Heart right ventricle (tissue), 16 donors: ENCODE measurements around the gene CBFA2T3. TPM values are rescaled to one million over a fixed set of nuclear protein-coding genes. Genes with fewer than 3 reads are reported as not detected.

Source experiments
- ATAC-seq, 8 donors: fragments of 200-7000 bp; cut with Tn5 transposase; one replicate each; pipeline ENCODE4 v1.9.1; 2020; ENCODE audit warnings: mild to moderate bottlenecking in 8 of 8, moderate library complexity in 8 of 8, moderate number of reproducible peaks in 1 of 8
- DNase-seq, 2 donors: peaks; one replicate each; pipeline ENCODE4 v3.0.0-alpha.2; 2020
- H3K27ac ChIP-seq, 10 donors: fragments of 200-600 bp; sonication (generic) in 2 of 10; one replicate each; pipeline versions ENCODE4 v1.5.0 to v1.8.0; 2020 to 2022; ENCODE audit warnings: mild to moderate bottlenecking in 3 of 10
- H3K27me3 ChIP-seq, 7 donors: fragments of 200-600 bp; one replicate each; pipeline ENCODE4 v1.8.0; 2021 to 2022; ENCODE audit warnings: mild to moderate bottlenecking in 2 of 7
- H3K36me3 ChIP-seq, 9 donors: fragments of 200-600 bp; sonication (generic) in 1 of 9; one replicate each; pipeline versions ENCODE4 v1.5.0 to v1.8.0; 2020 to 2022; ENCODE audit warnings: mild to moderate bottlenecking in 2 of 9
- H3K4me1 ChIP-seq, 9 donors: fragments of 200-600 bp; sonication (generic) in 1 of 9; one replicate each; pipeline versions ENCODE4 v1.5.0 to v1.8.0; 2020 to 2022; ENCODE audit warnings: mild to moderate bottlenecking in 4 of 9
- H3K4me3 ChIP-seq, 10 donors: fragments of 200-600 bp; sonication (generic) in 2 of 10; one replicate each; pipeline versions ENCODE4 v1.5.0 to v1.8.0; 2020 to 2022; ENCODE audit warnings: mild to moderate bottlenecking in 7 of 10, moderate library complexity in 2 of 10
- H3K9me3 ChIP-seq, 11 donors: fragments of 200-600 bp in 10 of 11; sonication (generic) in 2 of 11; one replicate each; pipeline versions ENCODE4 v1.5.0 to v1.8.0; 2013 to 2022; ENCODE audit warnings: mild to moderate bottlenecking in 2 of 11, control low read depth in 1 of 11, moderate library complexity in 1 of 11
- WGBS, 2 donors: extraction: QIAGEN DNeasy Blood & Tissue Kit; methylation state at CpG; one replicate each; pipeline ENCODE4 v1.1.7; 2013; ENCODE audit warnings: inconsistent platforms in 1 of 2; 5-methylcytosine and 5-hydroxymethylcytosine counted together
- intact Hi-C, 10 donors: fragments of 100-400 bp; cut with DNase I; formaldehyde crosslinking; loops; one replicate each; pipeline versions ENCODE4 v1.11.1 to v1.14.2; 2022
- polyA plus RNA-seq, 2 donors: library from polyadenylated mRNA; stranded (reverse); fragments of 200-250 nt; gene quantifications; one replicate each; pipeline ENCODE4 v1.2.3, GENCODE V29; 2013
- total RNA-seq, 10 donors: library from RNA; stranded (reverse); fragmentation: NEBNext Ultra II Directional in 3 of 10; extraction: Animal tissue kit (Norgen Biotek cat#: 25700) in 3 of 10; gene quantifications; one replicate each; pipeline versions ENCODE4 v1.2.1 to v1.2.4, GENCODE V29; 2021 to 2023
- TF ChIP-seq, protein P1 (sequence below), 9 donors: fragments of 200-600 bp; sonication (generic) in 2 of 9; IDR thresholded peaks; one replicate each; pipeline versions ENCODE4 v1.5.0 to v1.8.0; 2021 to 2022; ENCODE audit warnings: antibody characterized with exemption in 9 of 9, mild to moderate bottlenecking in 5 of 9, moderate library complexity in 1 of 9
- donor health status: Arrhythmogenic right ventricular cardiomyopathy.
- donor health status: ischemic (EF 13 %, LVEDD 7.1; RV severe dilation, severe dysfunction).
- donor health status: healthy with polysubstance abuse.
- donor health status: DM: no; HTN: yes; CAD: no.
- donor health status: DM: no; HTN: no; CAD: no.
- donor health status: ischemic (EF 25% LVEDD 6.9; RV normal size, moderate dysfunction).
- donor health status: ischemic (EF 25% LVEDD 5.7; RV mildly dilated, moderate dysfunction).
- donor health status: healthy.
- donor health status: DM: yes; HTN: yes; CAD: no.
- donor health status: Ischemic cardiomyopathy.
- donor health status: ischemic (EF 35%, LVEDD 5.7; RV mildly dilated, moderate dysfunction).
- donor health status: nonischemic (EF 11% LVEDD 7.7; RV severe dilation, severe dysfunction).
- donor health status: DM: yes; HTN: yes; CAD: no.
- donor health status: PGD.
- donor health status: ischemic (EF 29% LVEDD 5.4; RV normal size, mild dysfunction).
- donor health status: nonischemic (EF 23%, LVEDD 6.1; RV moderate dilation, normal function).

CBFA2T3 gene
- total and polyA plus RNA-seq, 12 donors, result 3.1 to 17.6 (median 6.1) TPM

DNA sequence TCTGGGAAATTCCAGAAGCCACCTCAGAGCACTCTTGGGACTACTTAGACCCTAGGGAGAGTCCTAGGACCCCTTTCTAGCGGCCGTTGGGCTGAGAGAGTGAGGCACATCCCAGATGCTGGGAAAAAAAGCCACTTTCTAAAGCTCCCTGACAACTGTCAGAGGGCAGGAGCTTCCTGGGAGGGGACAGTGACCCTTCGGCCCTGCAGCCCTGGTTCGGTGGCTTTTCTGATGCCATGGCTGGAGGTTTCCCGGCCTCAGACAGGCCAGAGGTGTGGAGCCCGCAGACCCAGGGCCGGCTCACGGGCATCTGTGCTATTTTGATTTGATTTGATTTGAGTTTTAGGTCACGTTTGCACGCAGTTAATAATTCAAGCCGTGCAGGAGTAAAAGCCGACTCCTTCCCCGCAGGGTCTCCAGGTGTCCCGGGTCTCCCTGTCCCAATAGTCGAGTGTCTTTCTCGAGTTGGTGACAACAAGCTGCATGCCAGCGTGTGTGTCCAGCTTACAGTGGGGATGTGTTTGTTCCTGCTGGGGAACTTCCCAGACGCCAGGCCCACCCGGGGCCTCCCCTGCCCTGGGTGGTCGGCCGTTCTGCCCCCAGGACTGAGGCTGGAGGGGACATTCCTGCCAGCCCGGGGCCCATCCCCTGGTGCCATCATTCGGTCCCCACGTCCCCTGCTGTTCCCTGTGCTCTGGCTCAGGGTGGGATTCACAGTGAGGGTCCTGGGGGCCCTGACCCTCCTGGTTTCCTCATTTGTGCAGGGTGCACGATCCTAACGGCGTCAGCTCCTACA is 1.0 kb upstream of the CBFA2T3 start:
- Histone ChIP-seq H3K36me3 (no peaks in the 10 kb centered on the region), H3K27me3 (peaks cover 0 to 40% (median 21%) of the 10 kb centered on the region in 7 donors), H3K4me3 (no peak overlapping the region), H3K27ac (peak overlapping the region in 1 of 10 donors; percentile 80), H3K9me3 (no peaks in the 10 kb centered on the region), H3K4me1 (peaks cover 9 to 45% (median 15%) of the 10 kb centered on the region in 9 donors)
- 85 to 87% methylated on average over 27 of the region's 27 CpGs for WGBS, 2 donors
- intact Hi-C loops, result no loop called here
- TF ChIP-seq, protein P1, sequence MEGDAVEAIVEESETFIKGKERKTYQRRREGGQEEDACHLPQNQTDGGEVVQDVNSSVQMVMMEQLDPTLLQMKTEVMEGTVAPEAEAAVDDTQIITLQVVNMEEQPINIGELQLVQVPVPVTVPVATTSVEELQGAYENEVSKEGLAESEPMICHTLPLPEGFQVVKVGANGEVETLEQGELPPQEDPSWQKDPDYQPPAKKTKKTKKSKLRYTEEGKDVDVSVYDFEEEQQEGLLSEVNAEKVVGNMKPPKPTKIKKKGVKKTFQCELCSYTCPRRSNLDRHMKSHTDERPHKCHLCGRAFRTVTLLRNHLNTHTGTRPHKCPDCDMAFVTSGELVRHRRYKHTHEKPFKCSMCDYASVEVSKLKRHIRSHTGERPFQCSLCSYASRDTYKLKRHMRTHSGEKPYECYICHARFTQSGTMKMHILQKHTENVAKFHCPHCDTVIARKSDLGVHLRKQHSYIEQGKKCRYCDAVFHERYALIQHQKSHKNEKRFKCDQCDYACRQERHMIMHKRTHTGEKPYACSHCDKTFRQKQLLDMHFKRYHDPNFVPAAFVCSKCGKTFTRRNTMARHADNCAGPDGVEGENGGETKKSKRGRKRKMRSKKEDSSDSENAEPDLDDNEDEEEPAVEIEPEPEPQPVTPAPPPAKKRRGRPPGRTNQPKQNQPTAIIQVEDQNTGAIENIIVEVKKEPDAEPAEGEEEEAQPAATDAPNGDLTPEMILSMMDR (IDR thresholded peaks at IDR 0.05), result no peak
- no peak for ATAC-seq
- DNase-seq, result no peak

DNA sequence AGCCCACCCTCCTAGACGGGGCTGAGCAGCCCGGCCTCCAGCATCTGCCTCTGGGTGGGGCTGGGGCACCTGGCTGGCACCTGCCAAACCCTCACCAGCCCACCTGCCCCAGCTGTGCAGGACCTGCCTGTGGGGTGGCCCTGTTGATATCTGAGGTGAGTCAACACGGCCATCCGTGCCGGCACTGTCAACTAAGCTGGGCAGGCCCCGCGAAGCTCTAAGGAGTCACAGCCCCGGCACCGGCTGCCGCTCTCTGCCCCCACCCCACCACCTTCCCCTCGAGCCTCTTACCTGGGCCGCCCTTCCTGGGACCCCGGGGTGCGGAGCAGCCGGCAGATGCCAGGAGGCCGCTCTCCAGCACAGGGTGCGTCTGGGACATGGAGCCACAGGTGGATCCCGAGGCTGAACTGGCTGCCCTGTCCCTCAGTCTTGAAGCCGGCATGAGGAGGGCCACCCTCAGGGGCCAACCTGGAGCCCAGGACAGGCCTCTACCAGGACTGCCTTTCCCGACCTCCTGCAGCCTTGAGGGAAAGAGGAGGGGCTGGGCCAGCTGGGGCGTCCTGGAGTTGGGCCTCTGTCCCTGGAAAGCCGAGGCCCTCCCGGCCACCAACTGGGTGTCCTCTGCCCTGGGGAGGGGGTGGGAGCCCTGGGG is 515 bp downstream of the CBFA2T3 start:
- Histone ChIP-seq H3K27ac (peak overlapping the region in 3 of 10 donors; percentile 40 to 80 (median 44)), H3K9me3 (no peaks in the 10 kb centered on the region), H3K27me3 (peaks cover 0 to 38% (median 28%) of the 10 kb centered on the region in 7 donors), H3K4me1 (peaks cover 9 to 60% (median 15%) of the 10 kb centered on the region in 9 donors), H3K36me3 (no peaks in the 10 kb centered on the region), H3K4me3 (peak overlapping the region in 9 of 10 donors; percentile 12 to 54 (median 34))
- intact Hi-C loops, result no loop called here
- TF ChIP-seq, protein P1 (IDR thresholded peaks at IDR 0.05), result no peak
- ATAC-seq (peak in 2 of 8 donors; percentile 15 to 17), DNase-seq (no peak)
- 66 to 74% methylated on average over 23 of the region's 23 CpGs for WGBS, 2 donors

DNA sequence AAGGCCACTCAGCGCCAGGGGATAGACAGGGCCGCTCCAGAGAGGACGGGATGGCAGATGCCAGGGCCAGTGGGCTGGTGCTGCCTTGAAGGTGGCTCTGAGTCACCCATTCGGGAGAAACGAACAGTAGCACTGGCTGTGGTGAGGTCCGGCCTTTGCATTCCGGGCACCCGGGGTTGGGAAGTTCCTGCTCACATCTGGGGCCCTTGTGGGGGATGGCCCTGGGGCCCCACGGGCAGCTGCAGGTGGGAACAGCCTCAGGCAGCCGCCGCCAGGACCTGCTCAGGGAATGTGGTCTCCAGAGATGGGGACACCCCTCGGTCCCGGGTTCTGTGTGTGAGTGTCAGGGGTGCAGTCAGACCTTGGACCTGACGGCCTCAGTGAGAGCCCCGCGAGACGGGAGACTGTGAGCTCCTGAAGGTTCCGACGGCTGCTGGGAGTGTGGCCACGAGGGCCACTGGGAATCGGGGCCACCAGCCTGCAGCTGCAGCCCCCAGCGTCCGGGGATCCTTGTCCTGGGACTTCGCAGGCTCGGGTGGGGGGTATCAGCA is 1.4 kb downstream of the CBFA2T3 start:
- no peak for DNase-seq
- TF ChIP-seq, protein P1 (IDR thresholded peaks at IDR 0.05), result no peak
- H3K27me3 ChIP-seq, result peaks cover 0 to 47% (median 26%) of the 10 kb centered on the region in 7 donors
- H3K27ac ChIP-seq, result peak overlapping the region in 1 of 10 donors; percentile 80
- WGBS, 2 donors, result 80 to 81% methylated on average over 25 of the region's 25 CpGs
- ATAC-seq, result no peak
- H3K4me3 ChIP-seq, result peak overlapping the region in 7 of 10 donors; percentile 21 to 54 (median 38)
- peaks cover 9 to 65% (median 15%) of the 10 kb centered on the region in 9 donors for H3K4me1 ChIP-seq
- intact Hi-C loops, result no loop called here
- no peaks in the 10 kb centered on the region for H3K9me3 ChIP-seq
- H3K36me3 ChIP-seq, result no peaks in the 10 kb centered on the region

DNA sequence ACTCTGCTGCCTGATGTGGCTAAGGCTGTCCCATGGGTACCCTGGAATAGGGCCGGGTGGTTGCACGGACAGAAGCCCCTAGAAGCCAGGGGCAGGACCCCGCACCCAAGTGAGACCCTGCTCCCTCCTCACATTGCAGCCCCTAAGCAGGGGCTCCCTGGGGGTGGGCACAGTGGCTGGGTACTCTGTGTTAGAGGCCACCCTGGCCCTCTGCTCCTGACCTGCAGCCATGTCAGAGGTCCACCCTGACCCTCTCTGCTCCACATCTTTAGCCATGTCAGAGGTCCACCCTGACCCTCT is 2.1 kb downstream of the CBFA2T3 start:
- DNase-seq (no peak), ATAC-seq (no peak)
- intact Hi-C loops, result no loop called here
- TF ChIP-seq, protein P1 (IDR thresholded peaks at IDR 0.05), result no peak
- WGBS, 2 donors, result 86 to 92% methylated on average over 3 of the region's 3 CpGs
- H3K27me3 ChIP-seq, result peaks cover 0 to 54% (median 32%) of the 10 kb centered on the region in 7 donors
- H3K4me3 ChIP-seq, result no peak overlapping the region
- peaks cover 9 to 65% (median 15%) of the 10 kb centered on the region in 9 donors for H3K4me1 ChIP-seq
- H3K36me3 ChIP-seq, result no peaks in the 10 kb centered on the region
- H3K9me3 ChIP-seq, result no peaks in the 10 kb centered on the region
- no peak overlapping the region for H3K27ac ChIP-seq
